ENCODE results near the gene GEN1. TPM values are rescaled to one million over a fixed set of nuclear protein-coding genes. Genes with fewer than 3 reads are reported as not detected.

Gene GEN1
- total RNA-seq, 2 experiments from 2014 or later = 19.8 to 27.6 TPM

DNA sequence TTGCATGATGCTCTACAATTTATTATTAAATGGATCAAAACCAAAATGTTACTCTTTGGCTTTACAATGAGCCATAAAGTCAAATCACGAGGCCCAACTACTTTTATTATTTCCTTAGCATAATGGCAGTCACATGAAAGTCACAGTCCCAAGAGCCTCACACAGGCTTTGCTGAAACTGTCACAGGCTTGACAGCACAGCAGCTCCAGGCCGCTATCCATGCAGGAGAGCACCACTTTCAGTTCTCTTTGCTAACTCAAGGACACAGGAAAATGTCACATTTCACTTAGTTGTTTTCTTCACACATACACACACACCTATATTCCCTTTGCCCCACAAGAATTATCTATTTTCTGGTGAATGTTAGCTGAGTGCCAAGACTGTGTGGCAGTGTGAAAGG, 51.2 kb downstream of the GEN1 start:
- intact Hi-C loops (cut with micrococcal nuclease) = no loop called here
- ChIA-PET POLR2A (no interaction called here), CTCF (no interaction called here)
- H3K4me1 Mint-ChIP-seq (ENCODE audit: low read depth) = no peaks in the 10 kb centered on the region
- TF ChIP-seq CTCF (IDR thresholded peaks at IDR 0.05) = no peak
- ATAC-seq (no peak), DNase-seq (no peak)
- no peak overlapping the region for H3K4me3 Mint-ChIP-seq
- H3K36me3 Mint-ChIP-seq (ENCODE audit: low read depth) = no peaks in the 10 kb centered on the region
- no peaks in the 10 kb centered on the region for H3K9me3 Mint-ChIP-seq
- H3K27ac Mint-ChIP-seq = no peak overlapping the region
- H3K27me3 Mint-ChIP-seq = peaks cover 13% of the 10 kb centered on the region

DNA sequence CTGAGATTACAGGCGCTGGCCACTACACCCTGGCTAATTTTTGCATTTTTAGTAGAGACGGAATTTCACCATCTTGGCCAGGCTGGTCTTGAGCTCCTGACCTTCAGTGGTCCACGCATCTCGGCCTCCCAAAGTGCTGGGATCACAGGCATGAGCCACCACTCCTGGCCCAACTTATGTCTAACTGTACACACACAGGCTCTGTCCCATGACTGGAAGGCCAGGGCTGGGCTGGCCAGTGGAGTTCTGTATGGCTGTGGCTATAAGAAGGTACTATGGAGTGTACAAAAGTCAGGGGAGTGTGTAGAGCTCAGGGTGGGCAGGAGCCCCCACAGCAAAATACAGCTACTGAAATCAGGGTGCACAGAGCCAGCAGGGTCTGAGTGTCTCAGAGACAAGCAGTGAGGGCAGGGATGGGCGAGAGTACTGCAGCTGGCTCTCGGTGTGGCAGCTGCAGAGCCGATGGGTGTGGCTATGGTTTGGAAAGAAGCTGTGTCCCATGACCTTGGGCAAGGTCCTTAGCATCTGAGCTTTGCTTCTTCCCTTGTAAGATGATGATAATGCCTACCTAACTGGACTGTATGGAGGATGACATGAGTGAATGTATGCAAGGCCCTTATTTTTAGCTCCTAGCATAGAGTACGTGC, 51.9 kb downstream of the GEN1 start:
- no peak for ATAC-seq
- CTCF ChIA-PET = no interaction called here
- peaks cover 14% of the 10 kb centered on the region for H3K27me3 Mint-ChIP-seq
- DNase-seq = no peak
- no peak for TF ChIP-seq CTCF (IDR thresholded peaks at IDR 0.05)
- no peak overlapping the region for H3K27ac Mint-ChIP-seq
- POLR2A ChIA-PET = no interaction called here
- intact Hi-C loops (cut with micrococcal nuclease) = no loop called here
- no peaks in the 10 kb centered on the region for H3K9me3 Mint-ChIP-seq
- H3K4me3 Mint-ChIP-seq = no peak overlapping the region
- no peaks in the 10 kb centered on the region for H3K4me1 Mint-ChIP-seq (ENCODE audit: low read depth)
- no peaks in the 10 kb centered on the region for H3K36me3 Mint-ChIP-seq (ENCODE audit: low read depth)

GRCh38 chr2:17813010-17813741, 59.2 kb downstream of the GEN1 start:
- CTCF ChIA-PET = no interaction called here

DNA sequence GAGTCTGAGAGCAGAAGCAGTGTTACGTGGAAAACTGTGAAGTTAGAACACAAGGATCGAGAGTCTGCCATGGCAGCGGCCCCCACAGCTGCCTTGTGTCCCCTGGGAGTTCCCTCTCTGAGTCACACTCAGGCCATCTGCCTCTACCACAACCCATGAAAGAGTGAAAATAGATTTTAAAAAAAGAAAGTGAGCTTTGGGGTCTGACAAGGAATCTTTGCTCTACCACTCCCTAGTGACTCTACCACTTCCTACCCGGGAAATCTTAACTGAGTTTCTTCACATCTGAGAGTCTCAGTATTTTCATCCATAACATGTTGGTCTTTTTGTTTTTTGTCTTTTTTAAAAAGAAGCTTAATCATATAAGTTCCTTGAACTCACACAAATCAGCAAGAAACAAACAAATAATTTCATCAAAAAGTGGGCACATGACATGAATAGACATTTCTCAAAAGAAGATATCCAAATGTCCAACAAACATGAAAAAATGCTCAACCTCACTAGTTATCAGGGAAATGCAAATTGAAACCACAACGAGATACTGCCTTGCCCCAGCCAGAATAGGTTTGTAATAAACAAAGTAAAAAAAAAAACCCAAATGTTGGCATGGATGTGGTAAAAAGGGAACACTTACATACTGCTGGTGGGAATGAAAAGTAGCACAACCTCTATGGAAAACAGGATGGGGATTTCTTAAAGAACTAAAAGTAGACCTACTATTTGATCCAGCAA, 60.0 kb downstream of the GEN1 start:
- ChIA-PET CTCF (no interaction called here), POLR2A (no interaction called here)
- H3K4me1 Mint-ChIP-seq (ENCODE audit: low read depth) = peaks cover 3% of the 10 kb centered on the region
- H3K36me3 Mint-ChIP-seq (ENCODE audit: low read depth) = no peaks in the 10 kb centered on the region
- no peak overlapping the region for H3K27ac Mint-ChIP-seq
- peaks cover 20% of the 10 kb centered on the region for H3K27me3 Mint-ChIP-seq
- H3K4me3 Mint-ChIP-seq = no peak overlapping the region
- TF ChIP-seq CTCF (IDR thresholded peaks at IDR 0.05) = no peak
- H3K9me3 Mint-ChIP-seq = no peaks in the 10 kb centered on the region
- DNase-seq (no peak), ATAC-seq (no peak)
- intact Hi-C loops (cut with micrococcal nuclease) = no loop called here

More at GRCh38 chr2:17813010-17813741, 59.2 kb downstream of the GEN1 start:
- no peak for TF ChIP-seq CTCF (IDR thresholded peaks at IDR 0.05)
- ATAC-seq = no peak
- DNase-seq = no peak
- Mint-ChIP-seq H3K4me1 (ENCODE audit: low read depth) (peaks cover 3% of the 10 kb centered on the region), H3K27ac (no peak overlapping the region), H3K36me3 (ENCODE audit: low read depth) (no peaks in the 10 kb centered on the region), H3K9me3 (no peaks in the 10 kb centered on the region), H3K4me3 (no peak overlapping the region), H3K27me3 (peaks cover 20% of the 10 kb centered on the region)
- POLR2A ChIA-PET = no interaction called here
- intact Hi-C loops (cut with micrococcal nuclease) = no loop called here

DNA sequence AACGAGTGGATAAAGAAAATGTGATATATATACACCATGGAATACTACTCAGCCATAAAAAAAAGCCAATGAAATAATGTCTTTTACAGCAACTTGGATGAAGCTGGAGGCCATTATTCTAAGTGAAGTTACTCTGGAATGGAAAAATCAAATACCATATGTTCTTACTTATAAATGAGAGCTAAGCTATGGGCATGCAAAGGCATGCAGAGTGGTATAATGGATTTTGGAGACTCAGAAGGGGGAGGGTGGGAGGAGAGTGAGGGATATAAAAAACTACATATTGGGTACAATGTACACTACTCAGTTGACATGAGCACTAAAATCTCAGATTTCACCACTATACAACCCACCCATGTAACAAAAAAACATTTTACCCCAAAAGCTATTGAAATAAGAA, 60.7 kb downstream of the GEN1 start:
- CTCF ChIA-PET = no interaction called here
- H3K27me3 Mint-ChIP-seq = peaks cover 22% of the 10 kb centered on the region
- H3K4me1 Mint-ChIP-seq (ENCODE audit: low read depth) = peaks cover 3% of the 10 kb centered on the region
- ATAC-seq = no peak
- POLR2A ChIA-PET = interaction anchor here (0.6 kb wide), 1 partner anchor 12 kb away, joined by 4 read pairs; no protein-coding TSS in a partner anchor
- DNase-seq = no peak
- H3K36me3 Mint-ChIP-seq (ENCODE audit: low read depth) = no peaks in the 10 kb centered on the region
- intact Hi-C loops (cut with micrococcal nuclease) = no loop called here
- H3K27ac Mint-ChIP-seq = no peak overlapping the region
- H3K4me3 Mint-ChIP-seq = no peak overlapping the region
- TF ChIP-seq CTCF (IDR thresholded peaks at IDR 0.05) = no peak
- no peaks in the 10 kb centered on the region for H3K9me3 Mint-ChIP-seq
